ENCODE results near the gene BTAF1.
"Not testable (repeated sequence)": the region's sequence is repeated elsewhere in the genome, so short reads cannot be mapped to it uniquely, and the experiment has no call there.

BTAF1 gene

DNA sequence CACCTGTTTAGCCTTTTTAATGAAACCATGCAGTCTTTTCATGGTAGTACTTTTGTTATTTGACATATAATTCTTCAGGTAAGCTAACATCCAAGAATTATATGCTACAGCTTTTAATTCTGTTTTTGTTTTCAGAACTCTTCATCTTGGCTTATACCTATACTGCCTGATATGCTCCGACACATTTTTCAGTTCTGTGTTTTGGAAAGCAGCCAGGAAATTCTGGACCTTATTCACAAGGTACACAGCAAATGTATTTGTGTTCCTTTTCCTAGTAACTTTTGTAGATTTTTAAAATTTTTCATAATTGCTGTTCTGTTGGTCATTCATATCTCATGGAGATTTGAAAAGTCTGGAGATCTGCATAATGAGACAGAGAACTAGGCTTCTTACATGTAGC lies 56.7 kb downstream of the BTAF1 start:
- DNase-seq, result no peak

GRCh38 chr10:91983416-91983815 lies 59.8 kb downstream of the BTAF1 start:
- no peak for DNase-seq

GRCh38 chr10:91987397-91988037 lies 63.9 kb downstream of the BTAF1 start:
- no peak for DNase-seq

DNA sequence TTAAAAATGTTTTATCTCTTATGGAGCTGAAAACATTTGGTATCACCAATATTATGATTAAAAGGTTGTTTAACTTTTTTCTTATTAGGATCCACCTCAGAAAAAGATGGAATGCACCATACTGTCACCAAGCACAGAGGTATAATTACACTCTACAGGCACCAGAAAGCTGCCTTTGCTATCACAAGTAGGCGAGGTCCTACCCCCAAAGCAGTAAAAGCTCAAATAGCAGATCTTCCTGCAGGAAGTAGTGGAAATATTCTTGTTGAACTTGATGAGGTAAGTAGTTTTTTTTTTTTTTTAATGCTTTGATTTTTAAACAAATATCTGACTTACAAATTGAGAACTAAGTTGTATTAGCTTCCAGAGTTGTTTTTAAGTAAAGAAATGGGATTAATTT lies 68.5 kb downstream of the BTAF1 start:
- DNase-seq, result no peak

DNA sequence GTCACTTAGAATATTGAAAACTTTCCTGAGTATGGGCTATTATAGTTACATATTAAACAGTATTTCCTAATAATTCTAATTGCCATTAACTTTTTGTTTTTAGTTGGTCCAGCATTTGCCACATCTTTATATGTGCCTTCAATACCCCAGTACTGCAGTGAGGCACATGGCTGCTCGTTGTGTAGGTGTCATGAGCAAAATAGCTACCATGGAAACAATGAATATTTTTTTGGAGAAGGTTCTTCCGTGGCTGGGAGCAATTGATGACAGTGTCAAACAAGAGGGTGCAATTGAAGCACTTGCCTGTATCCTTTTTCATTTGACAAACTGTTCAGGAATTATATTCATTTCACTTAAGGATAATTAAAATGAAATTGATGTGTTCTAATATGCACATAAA lies 72.7 kb downstream of the BTAF1 start:
- no peak for DNase-seq

DNA sequence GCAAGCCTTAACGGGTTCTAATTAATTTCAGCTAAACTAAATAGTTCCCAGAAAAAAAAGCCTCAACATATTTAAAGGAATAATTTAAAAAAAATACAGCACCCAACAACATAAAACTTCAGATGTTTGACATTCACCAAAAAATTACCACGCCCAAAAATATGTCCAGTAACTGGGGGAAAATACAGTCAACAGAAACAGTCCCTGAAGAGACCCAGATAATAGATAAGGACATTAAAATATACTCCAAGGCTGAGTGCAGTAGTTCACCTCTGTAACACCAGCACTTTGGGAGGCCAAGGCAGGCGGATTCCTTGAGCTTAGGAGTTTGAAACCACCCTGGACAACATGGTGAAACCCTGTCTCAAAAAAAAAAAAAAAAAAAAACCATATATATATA lies 78.0 kb downstream of the BTAF1 start:
- no peak for DNase-seq

- DNase-seq, result no peak
Observed at GRCh38 chr10:92001995-92002394, 78.4 kb downstream of the BTAF1 start.

DNA sequence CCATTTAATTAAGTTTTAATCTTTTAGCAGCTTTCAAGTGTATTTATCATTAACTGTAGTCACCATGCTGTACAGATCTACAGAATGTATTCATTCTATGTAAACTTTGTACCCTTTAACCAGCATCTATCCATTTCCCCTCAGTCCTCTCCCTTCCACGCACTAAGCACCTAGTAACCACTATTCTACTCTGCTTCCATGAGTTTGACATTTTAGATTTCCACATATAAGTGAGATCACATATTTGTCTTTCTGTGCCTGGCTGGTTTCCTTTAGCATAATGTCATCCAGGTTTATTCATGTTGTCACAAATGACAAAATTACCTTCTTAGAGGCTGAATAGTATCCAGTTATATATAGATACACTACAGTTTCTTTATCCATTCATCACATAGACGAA lies 79.7 kb downstream of the BTAF1 start:
- no peak for DNase-seq

DNA sequence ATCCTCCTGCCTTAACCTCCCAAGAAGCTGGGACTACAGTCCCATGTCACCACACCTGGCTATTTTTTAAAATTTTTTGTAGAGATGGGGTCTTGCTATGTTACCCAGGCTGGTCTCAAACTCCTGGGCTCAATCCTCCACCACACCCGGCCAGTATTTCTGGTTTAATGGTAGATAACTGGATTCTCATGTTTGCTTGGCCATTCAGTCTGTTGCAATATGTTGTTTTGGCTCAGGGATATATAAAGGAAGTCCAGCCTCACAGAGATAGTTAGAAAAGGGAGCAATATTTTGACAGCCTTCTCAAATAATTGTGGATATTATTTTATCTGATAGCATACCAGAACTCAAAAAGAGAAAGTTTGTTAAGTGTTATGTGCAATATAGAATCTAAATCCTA lies 82.4 kb downstream of the BTAF1 start:
- no peak for DNase-seq

- DNase-seq, result no peak
Observed at GRCh38 chr10:92009445-92009844, 85.9 kb downstream of the BTAF1 start.

DNA sequence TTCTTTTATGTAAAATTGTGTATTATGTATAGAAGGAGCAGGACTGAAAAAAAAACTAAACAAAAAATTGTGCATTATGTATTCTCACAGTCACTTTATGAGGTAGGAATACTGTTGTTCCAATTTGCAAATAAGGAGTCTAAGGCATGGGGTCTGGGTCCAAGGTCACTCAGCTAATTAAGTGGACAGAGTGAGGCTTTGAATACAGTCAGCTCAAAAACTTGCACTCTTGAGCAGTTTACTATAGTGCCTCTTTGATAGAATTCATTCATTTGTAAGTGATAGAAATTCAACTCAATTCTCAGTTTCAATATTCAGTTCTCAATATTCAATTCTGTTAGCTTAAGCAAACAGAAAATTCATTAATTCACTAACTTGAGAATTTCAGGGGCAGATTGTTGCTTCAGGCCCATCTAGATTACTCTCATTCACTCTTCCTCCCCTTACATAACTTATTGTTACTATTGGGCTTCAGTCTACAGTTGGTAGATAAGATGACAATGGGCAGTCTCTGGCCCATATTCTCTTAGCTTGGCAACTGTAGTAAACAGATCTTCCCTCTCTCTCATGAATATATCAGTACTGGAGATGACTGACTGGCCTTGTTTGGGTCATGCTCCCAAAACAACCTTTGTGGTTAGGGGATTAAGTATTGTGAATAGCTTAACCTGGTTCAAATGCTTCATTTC lies 86.6 kb downstream of the BTAF1 start:
- peak in 1 of 3 experiments; percentile 7 for DNase-seq

GRCh38 chr10:92011560-92012214 lies 88.1 kb downstream of the BTAF1 start:
- peak in 1 of 3 experiments; percentile 45 for DNase-seq

DNA sequence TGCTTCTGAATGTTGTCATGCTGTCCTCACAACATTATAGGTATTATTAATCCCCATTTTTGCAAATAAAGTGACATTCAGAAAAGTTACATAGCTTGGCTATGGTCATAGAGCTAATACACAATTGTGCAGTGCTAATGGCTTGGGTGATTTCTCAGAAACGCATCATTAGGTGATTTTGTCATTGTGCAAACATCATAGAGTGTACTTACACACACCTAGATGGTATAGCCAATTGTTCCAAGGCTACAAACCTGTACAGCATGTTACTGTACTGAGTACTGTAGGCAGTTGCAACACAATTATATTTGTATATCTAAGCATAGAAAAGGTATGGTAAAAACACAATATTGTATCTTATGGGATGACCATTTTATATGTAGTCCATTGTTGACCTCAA lies 91.0 kb downstream of the BTAF1 start:
- peak in 1 of 3 experiments; percentile 27 for DNase-seq

GRCh38 chr10:92024700-92025099 lies 101.1 kb downstream of the BTAF1 start:
- DNase-seq, result no peak

DNA sequence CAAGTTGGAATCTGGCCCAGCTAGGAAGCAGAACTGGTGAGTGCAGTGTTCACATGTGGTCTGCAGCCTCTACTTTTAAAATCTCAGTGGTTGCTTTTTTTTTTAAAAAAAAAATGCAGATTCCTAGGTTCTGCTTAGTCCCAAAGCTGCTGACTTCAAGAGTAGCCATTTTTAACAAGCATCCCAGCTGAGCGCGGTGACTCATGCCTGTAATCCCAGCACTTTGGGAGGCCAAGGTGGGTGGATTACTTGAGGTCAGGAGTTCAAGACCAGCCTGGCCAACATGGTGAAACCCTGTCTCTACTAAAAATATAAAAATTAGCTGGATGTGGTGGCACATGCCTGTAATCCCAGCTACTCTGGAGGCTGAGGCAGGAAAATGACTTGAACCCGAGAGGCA lies 101.8 kb downstream of the BTAF1 start:
- not testable (repeated sequence) for DNase-seq

DNA sequence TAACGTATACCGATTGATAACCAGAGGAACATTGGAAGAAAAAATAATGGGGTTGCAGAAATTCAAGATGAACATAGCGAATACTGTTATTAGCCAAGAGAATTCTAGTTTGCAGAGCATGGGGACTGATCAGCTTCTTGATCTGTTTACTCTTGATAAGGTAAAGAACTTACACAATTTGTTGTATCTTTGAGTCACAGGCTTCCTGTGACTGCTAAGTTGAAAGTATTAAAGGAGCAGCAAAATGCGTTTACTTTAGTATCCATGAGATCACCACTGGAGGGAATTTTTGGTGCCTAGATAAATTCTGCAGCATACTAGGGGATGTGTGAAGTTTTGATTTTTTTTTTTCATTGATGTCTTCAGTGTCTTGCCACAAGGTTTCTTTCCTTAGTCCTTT lies 103.6 kb downstream of the BTAF1 start:
- DNase-seq, result no peak

GRCh38 chr10:92031580-92031979 lies 108.0 kb downstream of the BTAF1 start:
- no peak for DNase-seq

DNA sequence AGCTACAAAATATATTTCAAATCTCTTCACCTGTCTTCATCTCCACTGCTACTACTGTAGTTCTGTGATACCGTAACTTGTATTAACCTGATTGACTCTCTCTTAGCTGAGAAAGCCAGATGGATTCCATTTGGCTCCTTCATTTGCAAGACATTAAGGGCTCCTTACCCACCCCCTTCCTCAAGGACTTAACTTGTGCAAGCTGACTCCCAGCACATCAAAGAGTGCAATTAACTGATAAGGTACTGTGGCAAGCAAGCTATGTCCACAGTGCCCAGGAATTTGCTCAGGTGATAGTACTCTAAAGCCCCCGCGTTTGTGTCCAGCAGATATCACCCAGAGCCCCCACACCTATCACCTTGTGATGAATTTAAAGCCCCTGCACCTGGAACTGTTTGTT lies 109.5 kb downstream of the BTAF1 start:
- DNase-seq, result not testable (repeated sequence)

DNA sequence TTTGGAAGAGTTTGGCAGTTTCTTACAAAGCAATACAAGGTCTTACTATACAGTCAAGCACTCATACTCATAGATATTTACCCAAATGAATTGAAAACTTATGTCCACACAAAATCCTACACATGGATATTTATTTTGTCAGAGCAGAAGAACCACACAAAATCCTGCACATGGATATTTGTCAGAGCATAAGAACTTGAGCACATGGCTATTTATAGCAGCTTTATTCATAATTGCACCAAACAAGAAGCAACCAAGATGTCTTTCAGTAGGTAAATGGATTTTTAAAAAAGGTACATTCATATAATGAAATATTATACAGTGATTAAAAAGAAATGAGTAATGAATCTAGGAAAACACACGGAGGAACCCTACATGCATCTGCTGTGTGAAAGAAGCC lies 115.4 kb downstream of the BTAF1 start:
- no peak for DNase-seq

DNA sequence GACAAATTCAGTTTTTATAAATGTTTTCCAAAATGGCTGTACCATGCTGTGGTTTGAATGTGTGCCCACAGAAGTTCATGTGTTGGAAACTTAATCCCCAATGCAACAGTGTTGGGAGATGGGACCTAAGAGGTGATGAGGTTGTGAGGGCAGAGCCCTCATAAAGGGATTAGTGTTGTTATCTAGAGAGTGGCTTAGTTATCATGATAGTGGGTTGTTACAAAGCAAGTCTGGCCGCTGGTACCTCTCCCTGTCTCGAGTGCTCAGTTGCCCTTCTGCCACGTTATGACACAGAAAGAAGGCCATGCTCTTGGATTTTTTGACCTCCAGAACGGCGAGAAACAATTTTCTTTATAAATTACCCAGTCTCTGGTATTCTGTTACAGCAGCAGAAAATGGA lies 119.0 kb downstream of the BTAF1 start:
- DNase-seq, result no peak

DNA sequence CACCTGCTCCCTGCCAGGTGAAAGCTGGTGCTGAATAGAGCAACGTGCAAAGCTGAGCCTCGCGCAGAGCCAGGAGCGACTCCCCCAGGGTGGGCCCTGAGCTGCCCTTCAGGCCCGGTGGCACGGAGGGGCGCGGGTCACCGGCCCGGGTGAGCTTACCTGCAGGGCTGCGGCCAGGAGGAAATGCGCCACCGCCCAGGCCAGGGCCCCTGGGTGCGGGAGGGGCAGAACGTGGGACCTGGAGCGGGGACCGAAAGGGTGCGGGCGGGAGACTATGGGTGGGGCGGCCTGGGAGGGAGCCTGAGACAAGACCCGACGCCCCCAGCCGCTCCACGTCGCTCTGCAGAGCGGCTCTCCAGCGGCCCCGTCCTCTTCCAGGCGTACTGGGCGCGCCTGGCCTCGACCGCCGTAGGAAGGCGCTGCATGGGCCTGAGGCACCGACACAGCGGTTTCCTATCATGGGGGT lies 122.1 kb downstream of the BTAF1 start:
- no peak for DNase-seq

DNA sequence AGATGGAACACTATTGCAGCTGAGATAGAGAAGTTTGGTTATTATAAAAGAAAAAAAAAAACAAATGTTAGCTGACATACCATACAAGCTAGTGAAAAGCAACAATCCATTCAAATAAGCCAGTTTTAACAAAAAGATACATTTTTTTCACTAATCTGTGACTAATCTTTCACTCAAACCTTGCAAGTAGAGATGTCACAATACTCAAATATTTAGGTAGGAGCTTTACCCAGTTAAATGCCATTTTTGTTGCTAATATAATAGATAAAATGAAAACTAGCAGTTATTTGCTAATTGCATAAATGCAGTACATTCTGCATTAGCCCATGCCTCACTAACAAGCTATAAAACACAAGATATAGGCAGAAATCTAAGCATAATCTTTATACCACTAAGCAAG lies 123.6 kb downstream of the BTAF1 start:
- no peak for DNase-seq

- DNase-seq, result no peak
Observed at GRCh38 chr10:92052088-92052487, 128.5 kb downstream of the BTAF1 start.

DNA sequence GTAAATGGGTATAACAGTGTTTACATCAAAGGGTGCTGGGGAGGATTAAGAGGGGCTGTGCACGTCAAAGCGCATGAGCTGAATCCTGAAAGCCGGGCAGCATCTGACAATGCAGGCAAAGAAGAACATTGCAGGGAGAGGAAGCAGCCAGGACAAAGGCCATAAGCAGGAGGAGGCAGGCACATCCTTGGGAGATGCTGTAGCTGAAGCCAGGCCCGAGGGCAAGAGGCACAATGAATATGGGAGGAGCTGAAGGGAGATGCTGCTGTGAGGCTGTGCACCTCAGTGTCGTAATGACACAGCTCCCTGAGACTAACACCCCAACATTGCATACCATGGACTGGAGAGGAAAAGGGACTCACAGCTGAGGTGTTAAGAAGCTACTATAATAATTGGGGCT lies 129.2 kb downstream of the BTAF1 start:
- DNase-seq, result no peak

Measured in NCI-H1417 (cell line).